ENCODE results near the gene THAP11. TPM values are rescaled to one million over a fixed set of nuclear protein-coding genes. Genes with fewer than 3 reads are reported as not detected.

Gene THAP11
- total and polyA plus RNA-seq, 2 of the 13 experiments (the other 11 are each of a cell fraction or from before 2014, with no cell fraction given), result 44.2 to 53.4 TPM

GRCh38 chr16:67842509-67843342 lies 606 bp downstream of the THAP11 start (continued):
- TF ChIP-seq IKZF5 (CRISPR knock-in tag; IDR thresholded peaks at IDR 0.05), result 0 out of 2 replicates have a peak, but pooled peaks have one; percentile 70
- TF ChIP-seq ZNF83 (CRISPR knock-in tag; IDR thresholded peaks at IDR 0.05; ENCODE audit: borderline replicate concordance), result peak; percentile 92
- TF ChIP-seq REL (CRISPR knock-in tag; conservative IDR thresholded peaks at IDR 0.05), result no peak; the same call in none of the 2 replicates
- TF ChIP-seq SRSF4 (IDR thresholded peaks at IDR 0.05; ENCODE audit: low read depth, low read length, poor library complexity, severe bottlenecking), result no peak
- no peak for TF ChIP-seq MXD3 (CRISPR knock-in tag; IDR thresholded peaks at IDR 0.05)
- peak; percentile 27 for TF ChIP-seq CBX1 (IDR thresholded peaks at IDR 0.05; ENCODE audit: low read depth)
- TF ChIP-seq PTBP1 (IDR thresholded peaks at IDR 0.05; ENCODE audit: low read depth, low read length, poor library complexity, severe bottlenecking), result no peak
- TF ChIP-seq ZNF746 (CRISPR knock-in tag; IDR thresholded peaks at IDR 0.05), result no peak
- peak; percentile 13; the same call in 1 of the 2 replicates for TF ChIP-seq SIN3A (IDR thresholded peaks at IDR 0.05; ENCODE audit: borderline replicate concordance, low read depth, low read length)
- TF ChIP-seq TRAFD1 (CRISPR knock-in tag; IDR thresholded peaks at IDR 0.05; ENCODE audit: borderline replicate concordance), result no peak; the same call in 1 of the 2 replicates
- no peak for TF ChIP-seq MLXIP (CRISPR knock-in tag; IDR thresholded peaks at IDR 0.05; ENCODE audit: borderline replicate concordance)
- TF ChIP-seq KAT7 (CRISPR knock-in tag; IDR thresholded peaks at IDR 0.05; ENCODE audit: borderline replicate concordance), result peak; percentile 87
- TF ChIP-seq GTF3A (CRISPR knock-in tag; conservative IDR thresholded peaks at IDR 0.05), result peak; percentile 90; the same call in 1 of the 2 replicates
- peak; percentile 99 for TF ChIP-seq HNRNPLL (IDR thresholded peaks at IDR 0.05; ENCODE audit: low read depth, low read length, poor library complexity, severe bottlenecking)
- TF ChIP-seq, protein P1, sequence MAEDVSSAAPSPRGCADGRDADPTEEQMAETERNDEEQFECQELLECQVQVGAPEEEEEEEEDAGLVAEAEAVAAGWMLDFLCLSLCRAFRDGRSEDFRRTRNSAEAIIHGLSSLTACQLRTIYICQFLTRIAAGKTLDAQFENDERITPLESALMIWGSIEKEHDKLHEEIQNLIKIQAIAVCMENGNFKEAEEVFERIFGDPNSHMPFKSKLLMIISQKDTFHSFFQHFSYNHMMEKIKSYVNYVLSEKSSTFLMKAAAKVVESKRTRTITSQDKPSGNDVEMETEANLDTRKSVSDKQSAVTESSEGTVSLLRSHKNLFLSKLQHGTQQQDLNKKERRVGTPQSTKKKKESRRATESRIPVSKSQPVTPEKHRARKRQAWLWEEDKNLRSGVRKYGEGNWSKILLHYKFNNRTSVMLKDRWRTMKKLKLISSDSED (CRISPR knock-in tag; IDR thresholded peaks at IDR 0.05), result no peak
- peak; percentile 47; the same call in 1 of the 2 replicates for TF ChIP-seq ZNF589 (CRISPR knock-in tag; conservative IDR thresholded peaks at IDR 0.05)
- TF ChIP-seq ATF7 (IDR thresholded peaks at IDR 0.05), result no peak
- no peak for TF ChIP-seq ATF7 (CRISPR knock-in tag; IDR thresholded peaks at IDR 0.05)
- no peak for TF ChIP-seq NFKB2 (CRISPR knock-in tag; IDR thresholded peaks at IDR 0.05; ENCODE audit: borderline replicate concordance)
- TF ChIP-seq ZNF235 (CRISPR knock-in tag; IDR thresholded peaks at IDR 0.05; ENCODE audit: borderline replicate concordance), result peak; percentile 67; the same call in 1 of the 2 replicates
- TF ChIP-seq KDM4B (CRISPR knock-in tag; IDR thresholded peaks at IDR 0.05), result no peak

Data from HepG2 (cell line).